Neural cell (in vitro differentiated cells): ENCODE data around the gene SCYL1. TPM values are rescaled to one million over a fixed set of nuclear protein-coding genes. Genes with fewer than 3 reads are reported as not detected.
A peak's percentile ranks its signal among the peaks of the same experiment; 100 is the strongest.

ENCODE experiments used
- H2AFZ ChIP-seq: fragments of 200-600, 300-800 bp; sonication (generic), shearing (Covaris generic); 2 replicates; pipeline ENCODE4 v1.6.0; 2014; ENCODE audit warnings: low read depth, mild to moderate bottlenecking, antibody characterized with exemption, low read length, moderate library complexity
- H3F3A ChIP-seq: fragments of 200-600 bp; shearing (Covaris generic); 2 replicates; pipeline ENCODE4 v1.6.1; 2016; ENCODE audit warnings: mild to moderate bottlenecking, moderate library complexity, mixed read lengths, antibody characterized with exemption, low read length; ENCODE audit not compliant: insufficient read depth, poor library complexity, severe bottlenecking
- H3K27ac ChIP-seq: fragments of 200-600, 300-800 bp; sonication (generic), shearing (Covaris generic); 2 replicates; pipeline ENCODE4 v1.5.1; 2014; ENCODE audit warnings: mild to moderate bottlenecking, low read length, moderate library complexity
- H3K27me3 ChIP-seq: fragments of 300-800, 200-600 bp; sonication (generic), shearing (Covaris generic); 2 replicates; pipeline ENCODE4 v1.6.0; 2014; ENCODE audit warnings: mild to moderate bottlenecking, low read depth, low read length, moderate library complexity; ENCODE audit not compliant: insufficient read depth
- H3K36me3 ChIP-seq: fragments of 300-800, 200-600 bp; sonication (generic), shearing (Covaris generic); 2 replicates; pipeline ENCODE4 v1.5.1; 2014; ENCODE audit warnings: mild to moderate bottlenecking, antibody characterized with exemption, low read length, moderate library complexity; ENCODE audit not compliant: insufficient read depth
- H3K4me2 ChIP-seq: fragments of 300-800, 200-600 bp; sonication (generic), shearing (Covaris generic); 2 replicates; pipeline ENCODE4 v1.6.0; 2014; ENCODE audit warnings: mild to moderate bottlenecking, low read length
- H3K4me3 ChIP-seq: fragments of 300-800, 200-600 bp; sonication (generic), shearing (Covaris generic); 2 replicates; pipeline ENCODE4 v1.5.1; 2014; ENCODE audit warnings: mild to moderate bottlenecking, low read length, moderate library complexity
- H3K79me2 ChIP-seq: fragments of 200-600 bp; shearing (Covaris generic); replicated peaks from 2 replicates; pipeline ENCODE4 v1.6.0; 2014; ENCODE audit warnings: mild to moderate bottlenecking, low read length, moderate library complexity; ENCODE audit not compliant: insufficient read depth
- H3K9ac ChIP-seq: fragments of 300-800, 200-600 bp; sonication (generic), shearing (Covaris generic); 2 replicates; pipeline ENCODE4 v1.6.1; 2016; ENCODE audit warnings: mild to moderate bottlenecking, low read length, mixed read lengths
- H3K9me2 ChIP-seq: fragments of 200-600 bp; shearing (Covaris generic); 2 replicates; pipeline ENCODE4 v1.6.1; 2016; ENCODE audit warnings: mild to moderate bottlenecking, low read length, mixed read lengths; ENCODE audit not compliant: insufficient read depth
- H3K9me3 ChIP-seq: fragments of 200-600, 300-800 bp; sonication (generic), shearing (Covaris generic); 2 replicates; pipeline ENCODE4 v1.6.1; 2016; ENCODE audit warnings: mild to moderate bottlenecking, mixed run types, low read length, moderate library complexity, mixed read lengths
- H4K20me1 ChIP-seq: fragments of 200-600 bp; shearing (Covaris generic); 2 replicates; pipeline ENCODE4 v1.6.1; 2016; ENCODE audit warnings: mild to moderate bottlenecking, mixed run types; ENCODE audit not compliant: insufficient read depth
- EP300 ChIP-seq: fragments of 450-650 bp; conservative IDR thresholded peaks from 2 replicates; pipeline ENCODE4 v1.6.1; 2014; ENCODE audit warnings: antibody characterized with exemption, mild to moderate bottlenecking, moderate library complexity; ENCODE audit not compliant: poor library complexity, severe bottlenecking
- EZH2 ChIP-seq: fragments of 200-600, 300-800 bp; shearing (Covaris generic), sonication (generic); IDR thresholded peaks from 2 replicates; pipeline ENCODE4 v1.6.1; 2014; ENCODE audit warnings: antibody characterized with exemption, low read length, borderline replicate concordance, mild to moderate bottlenecking; ENCODE audit not compliant: insufficient read depth, poor library complexity, severe bottlenecking
- MXI1 ChIP-seq: fragments of 450-650 bp; conservative IDR thresholded peaks from 2 replicates; pipeline ENCODE4 v1.6.1; 2014; ENCODE audit warnings: antibody characterized with exemption, mild to moderate bottlenecking; ENCODE audit not compliant: poor library complexity, severe bottlenecking
- POLR2AphosphoS5 ChIP-seq: IDR thresholded peaks from 2 replicates; pipeline ENCODE4 v1.6.1; 2012
- RAD21 ChIP-seq: fragments of 450-650 bp; conservative IDR thresholded peaks from 2 replicates; pipeline ENCODE4 v1.6.1; 2014; ENCODE audit warnings: antibody characterized with exemption, mild to moderate bottlenecking, moderate library complexity
- SMC3 ChIP-seq: fragments of 450-650 bp; conservative IDR thresholded peaks from 2 replicates; pipeline ENCODE4 v1.6.1; 2014; ENCODE audit warnings: antibody characterized with exemption, mild to moderate bottlenecking, moderate library complexity; ENCODE audit not compliant: poor library complexity
- TAF1 ChIP-seq: IDR thresholded peaks from 2 replicates; pipeline ENCODE4 v1.6.1; 2012; ENCODE audit warnings: low read depth
- polyA plus RNA-seq: library from polyadenylated mRNA; depleted of rRNA; stranded (reverse); fragments of >200 nt; gene quantifications from 2 replicates; pipeline ENCODE4 v1.2.3, GENCODE V29; 2014
- TF ChIP-seq, protein P1 (sequence below): IDR thresholded peaks from 2 replicates; pipeline ENCODE4 v1.6.1; 2012; ENCODE audit warnings: borderline replicate concordance
- TF ChIP-seq, protein P2 (sequence below): fragments of 450-650 bp; IDR thresholded peaks from 2 replicates; pipeline ENCODE4 v1.5.1; 2014; ENCODE audit warnings: antibody characterized with exemption, mild to moderate bottlenecking, moderate library complexity; ENCODE audit not compliant: poor library complexity, severe bottlenecking

The SCYL1 gene
- polyA plus RNA-seq, 1 donor from 2014 or later, result 48.3 TPM

DNA sequence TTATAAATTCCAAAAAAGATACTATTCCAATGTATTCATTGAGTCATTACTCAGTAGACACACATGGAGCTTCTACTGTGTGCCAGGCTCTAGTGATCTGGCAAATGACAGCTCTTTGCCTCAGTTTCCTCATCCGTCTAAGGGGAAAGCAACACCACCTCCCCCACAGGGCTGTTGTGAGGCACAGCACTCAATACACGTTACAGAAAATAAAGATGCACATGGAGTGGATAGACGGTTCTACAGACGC is 32.6 kb upstream of the SCYL1 start:
- TF ChIP-seq, protein P1, sequence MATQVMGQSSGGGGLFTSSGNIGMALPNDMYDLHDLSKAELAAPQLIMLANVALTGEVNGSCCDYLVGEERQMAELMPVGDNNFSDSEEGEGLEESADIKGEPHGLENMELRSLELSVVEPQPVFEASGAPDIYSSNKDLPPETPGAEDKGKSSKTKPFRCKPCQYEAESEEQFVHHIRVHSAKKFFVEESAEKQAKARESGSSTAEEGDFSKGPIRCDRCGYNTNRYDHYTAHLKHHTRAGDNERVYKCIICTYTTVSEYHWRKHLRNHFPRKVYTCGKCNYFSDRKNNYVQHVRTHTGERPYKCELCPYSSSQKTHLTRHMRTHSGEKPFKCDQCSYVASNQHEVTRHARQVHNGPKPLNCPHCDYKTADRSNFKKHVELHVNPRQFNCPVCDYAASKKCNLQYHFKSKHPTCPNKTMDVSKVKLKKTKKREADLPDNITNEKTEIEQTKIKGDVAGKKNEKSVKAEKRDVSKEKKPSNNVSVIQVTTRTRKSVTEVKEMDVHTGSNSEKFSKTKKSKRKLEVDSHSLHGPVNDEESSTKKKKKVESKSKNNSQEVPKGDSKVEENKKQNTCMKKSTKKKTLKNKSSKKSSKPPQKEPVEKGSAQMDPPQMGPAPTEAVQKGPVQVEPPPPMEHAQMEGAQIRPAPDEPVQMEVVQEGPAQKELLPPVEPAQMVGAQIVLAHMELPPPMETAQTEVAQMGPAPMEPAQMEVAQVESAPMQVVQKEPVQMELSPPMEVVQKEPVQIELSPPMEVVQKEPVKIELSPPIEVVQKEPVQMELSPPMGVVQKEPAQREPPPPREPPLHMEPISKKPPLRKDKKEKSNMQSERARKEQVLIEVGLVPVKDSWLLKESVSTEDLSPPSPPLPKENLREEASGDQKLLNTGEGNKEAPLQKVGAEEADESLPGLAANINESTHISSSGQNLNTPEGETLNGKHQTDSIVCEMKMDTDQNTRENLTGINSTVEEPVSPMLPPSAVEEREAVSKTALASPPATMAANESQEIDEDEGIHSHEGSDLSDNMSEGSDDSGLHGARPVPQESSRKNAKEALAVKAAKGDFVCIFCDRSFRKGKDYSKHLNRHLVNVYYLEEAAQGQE, result no peak
- TF ChIP-seq TAF1 (no peak), EZH2 (no peak), POLR2AphosphoS5 (no peak), SMC3 (no peak), RAD21 (no peak), EP300 (no peak), MXI1 (no peak)
- TF ChIP-seq, protein P2, sequence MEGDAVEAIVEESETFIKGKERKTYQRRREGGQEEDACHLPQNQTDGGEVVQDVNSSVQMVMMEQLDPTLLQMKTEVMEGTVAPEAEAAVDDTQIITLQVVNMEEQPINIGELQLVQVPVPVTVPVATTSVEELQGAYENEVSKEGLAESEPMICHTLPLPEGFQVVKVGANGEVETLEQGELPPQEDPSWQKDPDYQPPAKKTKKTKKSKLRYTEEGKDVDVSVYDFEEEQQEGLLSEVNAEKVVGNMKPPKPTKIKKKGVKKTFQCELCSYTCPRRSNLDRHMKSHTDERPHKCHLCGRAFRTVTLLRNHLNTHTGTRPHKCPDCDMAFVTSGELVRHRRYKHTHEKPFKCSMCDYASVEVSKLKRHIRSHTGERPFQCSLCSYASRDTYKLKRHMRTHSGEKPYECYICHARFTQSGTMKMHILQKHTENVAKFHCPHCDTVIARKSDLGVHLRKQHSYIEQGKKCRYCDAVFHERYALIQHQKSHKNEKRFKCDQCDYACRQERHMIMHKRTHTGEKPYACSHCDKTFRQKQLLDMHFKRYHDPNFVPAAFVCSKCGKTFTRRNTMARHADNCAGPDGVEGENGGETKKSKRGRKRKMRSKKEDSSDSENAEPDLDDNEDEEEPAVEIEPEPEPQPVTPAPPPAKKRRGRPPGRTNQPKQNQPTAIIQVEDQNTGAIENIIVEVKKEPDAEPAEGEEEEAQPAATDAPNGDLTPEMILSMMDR, result no peak
- H3F3A ChIP-seq, result peaks cover 23% of the 10 kb centered on the region
- peak overlapping the region; percentile 32 for H3K4me3 ChIP-seq
- H3K9me3 ChIP-seq, result no peaks in the 10 kb centered on the region
- peak overlapping the region; percentile 47 for H3K9ac ChIP-seq
- peaks cover 91% of the 10 kb centered on the region for H3K79me2 ChIP-seq
- H3K27me3 ChIP-seq, result no peaks in the 10 kb centered on the region
- no peaks in the 10 kb centered on the region for H4K20me1 ChIP-seq
- no peaks in the 10 kb centered on the region for H3K36me3 ChIP-seq
- H2AFZ ChIP-seq, result no peak overlapping the region
- no peak overlapping the region for H3K4me2 ChIP-seq
- no peaks in the 10 kb centered on the region for H3K9me2 ChIP-seq
- peak overlapping the region; percentile 61 for H3K27ac ChIP-seq

DNA sequence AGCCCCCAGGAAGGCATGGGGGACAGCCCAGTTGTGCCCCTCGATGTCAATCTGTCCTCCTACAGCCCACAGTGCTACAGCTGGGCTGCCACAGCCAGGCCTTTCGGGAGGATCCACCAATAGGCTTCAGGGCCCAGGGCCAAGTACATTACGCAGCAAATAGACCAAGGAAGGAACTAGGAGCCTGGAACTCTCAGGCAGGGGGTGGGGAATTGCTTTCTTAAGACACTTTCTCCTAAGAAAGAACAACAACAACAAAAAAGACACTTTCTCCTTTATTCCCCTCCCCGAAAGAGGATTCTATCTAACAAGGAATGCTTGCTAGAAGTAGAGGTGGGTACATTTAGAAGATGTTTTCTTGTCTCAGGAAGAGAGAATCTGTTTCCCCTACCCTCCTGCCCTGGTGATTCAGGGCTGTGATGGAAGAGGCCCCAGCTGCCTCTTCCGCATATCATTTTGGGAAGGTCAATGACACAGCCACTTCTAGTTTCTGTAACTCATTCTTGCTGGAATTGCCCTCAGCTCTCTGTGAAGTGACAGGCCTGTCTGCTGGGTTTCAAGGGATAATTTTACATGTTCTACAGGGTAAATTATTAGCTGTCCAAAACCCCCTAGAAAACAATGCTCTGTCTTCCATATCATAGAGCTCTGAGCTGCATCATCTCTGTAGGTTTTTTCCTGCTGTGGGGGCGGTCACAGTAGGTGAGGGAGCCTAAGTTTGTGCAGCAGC is 32.1 kb upstream of the SCYL1 start:
- TF ChIP-seq SMC3, result no peak
- no peak for TF ChIP-seq RAD21
- TF ChIP-seq, protein P1, result no peak
- no peak for TF ChIP-seq TAF1
- peak; percentile 11 for TF ChIP-seq EP300
- no peak for TF ChIP-seq POLR2AphosphoS5
- H3K27ac ChIP-seq, result peak overlapping the region; percentile 61
- H3K4me3 ChIP-seq, result no peak overlapping the region
- H3K9me3 ChIP-seq, result no peaks in the 10 kb centered on the region
- H3F3A ChIP-seq, result peaks cover 23% of the 10 kb centered on the region
- no peaks in the 10 kb centered on the region for H3K27me3 ChIP-seq
- H3K9me2 ChIP-seq, result no peaks in the 10 kb centered on the region
- H3K36me3 ChIP-seq, result no peaks in the 10 kb centered on the region
- no peak overlapping the region for H2AFZ ChIP-seq
- no peaks in the 10 kb centered on the region for H4K20me1 ChIP-seq
- peaks cover 93% of the 10 kb centered on the region for H3K79me2 ChIP-seq
- H3K4me2 ChIP-seq, result no peak overlapping the region
- H3K9ac ChIP-seq, result peak overlapping the region; percentile 47
